ENCODE data around the gene CTNNA2. TPM values are rescaled to one million over a fixed set of nuclear protein-coding genes. Genes with fewer than 3 reads are reported as not detected.

Gene CTNNA2
- total and polyA plus RNA-seq, 2 of the 8 experiments (the other 6 are each of a cell fraction or from before 2014, with no cell fraction given) = 3.9 to 9.0 TPM

- Histone ChIP-seq H3K4me1 (replicated peaks in 1 of 4; ENCODE audit: control insufficient read depth in 3 of 4, insufficient read depth in 4 of 4, low read length in 3 of 4) (peaks cover 0 to 3% (median 0%) of the 10 kb centered on the region in 4 experiments; a peak in 1 of 7 replicates), H2BK12ac (ENCODE audit: low read depth, low read length) (no peak overlapping the region), H3K9ac (replicated peaks in 1 of 4; ENCODE audit: extremely low read depth in 1 of 4, low read depth in 3 of 4, low read length in 3 of 4) (no peak overlapping the region), H4K5ac (ENCODE audit: insufficient read length, low read depth, low read length) (no peak overlapping the region), H2AK5ac (ENCODE audit: low read depth, low read length) (no peak overlapping the region), H3K9me3 (ENCODE audit: insufficient read depth in 2 of 2, low read depth in 1 of 2, low read length in 1 of 2) (no peaks in the 10 kb centered on the region), H2BK15ac (ENCODE audit: low read length) (no peak overlapping the region), H2BK20ac (ENCODE audit: low read length) (no peak overlapping the region), H2BK5ac (ENCODE audit: low read depth, low read length) (no peak overlapping the region), H3K27me3 (replicated peaks in 1 of 4; ENCODE audit: control insufficient read depth in 3 of 4, extremely low read depth in 1 of 4, insufficient read depth in 3 of 4, low read length in 3 of 4) (no peaks in the 10 kb centered on the region), H3K27ac (ENCODE audit: low read depth, low read length) (no peak overlapping the region), H3K56ac (replicated peaks; ENCODE audit: insufficient read length, low read depth, low read length) (no peak overlapping the region), H3K79me2 (ENCODE audit: control insufficient read depth in 1 of 2, insufficient read depth in 2 of 2, low read length in 2 of 2) (no peaks in the 10 kb centered on the region), H4K20me1 (replicated peaks in 1 of 2; ENCODE audit: control insufficient read depth in 1 of 2, insufficient read depth in 2 of 2, low read length in 2 of 2) (no peaks in the 10 kb centered on the region), H4K8ac (ENCODE audit: extremely low read depth, insufficient read depth, low read length) (no peak overlapping the region; the same call in 1 of the 2 replicates), H3K36me3 (ENCODE audit: control insufficient read depth in 2 of 4, insufficient read depth in 4 of 4, low read length in 3 of 4) (no peaks in the 10 kb centered on the region), H3K23me2 (ENCODE audit: low read depth, low read length) (0 out of 2 replicates have a peak, but pooled peaks cover 2% of the 10 kb centered on the region), H3K4me2 (ENCODE audit: insufficient read depth in 1 of 2, low read depth in 2 of 2, low read length in 2 of 2) (no peak overlapping the region), H4K91ac (replicated peaks; ENCODE audit: insufficient read length, low read length) (no peak overlapping the region), H3K4me3 (ENCODE audit: extremely low read depth in 1 of 4, insufficient read depth in 2 of 4, low read depth in 3 of 4, low read length in 4 of 4) (no peak overlapping the region), H3K4ac (replicated peaks; ENCODE audit: insufficient read length, low read depth, low read length) (no peak overlapping the region), H2BK120ac (replicated peaks; ENCODE audit: low read depth, low read length) (no peak overlapping the region), H3K23ac (ENCODE audit: insufficient read length) (no peak overlapping the region), H3K14ac (ENCODE audit: insufficient read length) (no peak overlapping the region), H3K18ac (ENCODE audit: extremely low read depth, low read length) (no peak overlapping the region), H3K79me1 (ENCODE audit: low read depth, low read length) (no peaks in the 10 kb centered on the region), H2AFZ (ENCODE audit: low read length) (no peak overlapping the region)
- DNase-seq (ENCODE audit: low read depth in 1 of 2, low spot score in 2 of 2) (no peak), FAIRE-seq (no peak)
- POLR2A ChIA-PET (ENCODE audit: partially characterized antibody) = no interaction called here
- 84% methylated on average over 10 of the region's 10 CpGs; no CpG with 5 or more reads in 1 of the 2 experiments for WGBS, 2 experiments (ENCODE audit: extremely low coverage in 1 of 2, insufficient coverage in 1 of 2, insufficient read length in 1 of 2, insufficient replicate concordance in 2 of 2, low coverage in 1 of 2, low lambda C conversion rate in 2 of 2, missing lambda C conversion rate in 1 of 2)
- CTCF ChIA-PET (ENCODE audit: partially characterized antibody) = interaction anchor here (0.7 to 1.5 kb wide), 3 partner anchors 377 to 688 kb away, joined by 3 to 4 read pairs (median 3); no protein-coding TSS in a partner anchor
- TF ChIP-seq RAD21 (IDR thresholded peaks at IDR 0.05 in 1 of 2, conservative IDR thresholded peaks at IDR 0.05 in 1 of 2; ENCODE audit: low read depth in 2 of 2, low read length in 2 of 2) (no peak), ATF3 (IDR thresholded peaks at IDR 0.05; ENCODE audit: insufficient read depth, low read depth, low read length) (no peak), CTBP2 (IDR thresholded peaks at IDR 0.05; ENCODE audit: borderline replicate concordance, insufficient read depth, insufficient read length, low read length) (no peak), MAX (IDR thresholded peaks at IDR 0.05) (no peak), HDAC6 (IDR thresholded peaks at IDR 0.05; ENCODE audit: low read depth, low read length) (no peak), SAP30 (IDR thresholded peaks at IDR 0.05; ENCODE audit: insufficient read depth, insufficient replicate concordance, low read length) (no peak), ATF2 (IDR thresholded peaks at IDR 0.05; ENCODE audit: low read length) (no peak), CHD1 (IDR thresholded peaks at IDR 0.05; ENCODE audit: low read depth, low read length) (no peak)
Measured at GRCh38 chr2:79906139-79906890, 393.5 kb downstream of the CTNNA2 start.

All from H1 (cell line).